ENCODE data around the gene XYLT1.
A peak's percentile ranks its signal among the peaks of the same experiment; 100 is the strongest.

XYLT1 gene

GRCh38 chr16:17339764-17340541 is 130.8 kb downstream of the XYLT1 start:
- Histone ChIP-seq H3K36me3 (ENCODE audit: control insufficient read depth in 2 of 2, insufficient read depth in 1 of 2, low read length in 2 of 2) (no peaks in the 10 kb centered on the region), H3K9me3 (ENCODE audit: control insufficient read depth, insufficient read depth, low read depth, low read length) (no peaks in the 10 kb centered on the region), H3K27ac (ENCODE audit: extremely low read depth, low read depth, low read length) (no peak overlapping the region), H3K4me1 (ENCODE audit: control insufficient read depth, insufficient read depth, low read length) (no peaks in the 10 kb centered on the region), H3K4me3 (ENCODE audit: low read depth, low read length) (no peak overlapping the region)
- ChIA-PET CTCF (no interaction called here), POLR2A (no interaction called here)
- TF ChIP-seq ZNF366 (tag by site-specific recombination; conservative IDR thresholded peaks at IDR 0.05) (peak; percentile 53; the same call in 1 of the 2 replicates), ZNF266 (tag by site-specific recombination; IDR thresholded peaks at IDR 0.05; ENCODE audit: low read depth) (no peak)

GRCh38 chr16:17338244-17338643 is 132.5 kb downstream of the XYLT1 start:
- TF ChIP-seq ZNF677 (tag by site-specific recombination; IDR thresholded peaks at IDR 0.05), result no peak
- TF ChIP-seq ZNF16 (tag by site-specific recombination; IDR thresholded peaks at IDR 0.05; ENCODE audit: low read depth), result no peak
- TF ChIP-seq ZNF707 (tag by site-specific recombination; IDR thresholded peaks at IDR 0.05), result no peak
- no peak for TF ChIP-seq ZBTB1 (tag by site-specific recombination; IDR thresholded peaks at IDR 0.05)
- no peak for TF ChIP-seq ZBTB6 (tag by site-specific recombination; IDR thresholded peaks at IDR 0.05)
- no peak for TF ChIP-seq ZNF148 (tag by site-specific recombination; IDR thresholded peaks at IDR 0.05; ENCODE audit: borderline replicate concordance)
- no peak for TF ChIP-seq ZNF571 (tag by site-specific recombination; IDR thresholded peaks at IDR 0.05)
- CTCF ChIA-PET, result no interaction called here
- Histone ChIP-seq H3K4me1 (ENCODE audit: control insufficient read depth, insufficient read depth, low read length) (no peaks in the 10 kb centered on the region), H3K9me3 (ENCODE audit: control insufficient read depth, insufficient read depth, low read depth, low read length) (no peaks in the 10 kb centered on the region), H3K27ac (ENCODE audit: extremely low read depth, low read depth, low read length) (no peak overlapping the region), H3K4me3 (ENCODE audit: low read depth, low read length) (no peak overlapping the region), H3K36me3 (ENCODE audit: control insufficient read depth in 2 of 2, insufficient read depth in 1 of 2, low read length in 2 of 2) (no peaks in the 10 kb centered on the region)
- POLR2A ChIA-PET, result no interaction called here

GRCh38 chr16:17336530-17336900 is 134.2 kb downstream of the XYLT1 start:
- H3K9me3 ChIP-seq (ENCODE audit: control insufficient read depth, insufficient read depth, low read depth, low read length), result no peaks in the 10 kb centered on the region
- H3K4me1 ChIP-seq (ENCODE audit: control insufficient read depth, insufficient read depth, low read length), result no peaks in the 10 kb centered on the region
- H3K27ac ChIP-seq (ENCODE audit: extremely low read depth, low read depth, low read length), result no peak overlapping the region
- CTCF ChIA-PET, result no interaction called here
- no peaks in the 10 kb centered on the region for H3K36me3 ChIP-seq (ENCODE audit: control insufficient read depth in 2 of 2, insufficient read depth in 1 of 2, low read length in 2 of 2)
- POLR2A ChIA-PET, result no interaction called here
- no peak overlapping the region for H3K4me3 ChIP-seq (ENCODE audit: low read depth, low read length)
- TF ChIP-seq ZNF221 (tag by site-specific recombination; IDR thresholded peaks at IDR 0.05; ENCODE audit: borderline replicate concordance), result no peak
- TF ChIP-seq REST (tag by site-specific recombination; IDR thresholded peaks at IDR 0.05), result no peak
- no peak for TF ChIP-seq MZF1 (tag by site-specific recombination; IDR thresholded peaks at IDR 0.05; ENCODE audit: borderline replicate concordance)
- no peak for TF ChIP-seq ZNF513 (tag by site-specific recombination; IDR thresholded peaks at IDR 0.05)
- TF ChIP-seq ZBTB49 (tag by site-specific recombination; IDR thresholded peaks at IDR 0.05; ENCODE audit: low read depth), result no peak
- TF ChIP-seq ZNF341 (tag by site-specific recombination; IDR thresholded peaks at IDR 0.05; ENCODE audit: low read depth), result no peak
- TF ChIP-seq ZNF555 (tag by site-specific recombination; conservative IDR thresholded peaks at IDR 0.05), result no peak
- TF ChIP-seq PATZ1 (tag by site-specific recombination; IDR thresholded peaks at IDR 0.05), result no peak

All from HEK293 (cell line).